HG03045 (cell line): ENCODE measurements around the gene SYCE1L.

ENCODE experiments used
- ATAC-seq: cut with Tn5 transposase; IDR thresholded peaks from one replicate; pipeline ENCODE4 v1.9.1; 2021; ENCODE audit warnings: mild to moderate bottlenecking, moderate library complexity; ENCODE audit not compliant: unreplicated experiment

The SYCE1L gene

DNA sequence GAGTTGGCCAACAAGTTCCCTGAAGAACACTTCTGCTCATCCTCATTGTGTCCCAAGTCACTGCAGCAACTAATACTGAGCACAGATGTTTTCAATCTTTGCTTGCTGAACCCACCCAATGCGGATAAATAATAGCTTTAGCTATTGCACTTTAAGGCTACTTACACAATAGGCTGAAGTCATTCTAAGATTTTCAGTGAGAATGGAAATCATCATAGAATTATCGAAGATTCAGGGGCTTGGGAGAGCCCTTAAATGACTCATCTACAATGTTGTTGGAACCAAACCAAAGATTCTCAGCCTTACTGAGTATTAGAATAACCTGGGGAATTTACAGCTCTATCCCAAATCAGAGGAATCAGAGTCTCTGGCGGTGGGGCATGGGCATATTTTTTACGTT, 51.2 kb downstream of the SYCE1L start:
- ATAC-seq: no peak
